HG03108 (cell line): ENCODE measurements around the gene SPESP1.
"Not testable (repeated sequence)": the region's sequence is repeated elsewhere in the genome, so short reads cannot be mapped to it uniquely, and the experiment has no call there.

ENCODE experiments used
- ATAC-seq: cut with Tn5 transposase; IDR thresholded peaks from one replicate; pipeline ENCODE4 v1.9.1; 2021; ENCODE audit warnings: moderate library complexity; ENCODE audit not compliant: unreplicated experiment

Gene SPESP1

DNA sequence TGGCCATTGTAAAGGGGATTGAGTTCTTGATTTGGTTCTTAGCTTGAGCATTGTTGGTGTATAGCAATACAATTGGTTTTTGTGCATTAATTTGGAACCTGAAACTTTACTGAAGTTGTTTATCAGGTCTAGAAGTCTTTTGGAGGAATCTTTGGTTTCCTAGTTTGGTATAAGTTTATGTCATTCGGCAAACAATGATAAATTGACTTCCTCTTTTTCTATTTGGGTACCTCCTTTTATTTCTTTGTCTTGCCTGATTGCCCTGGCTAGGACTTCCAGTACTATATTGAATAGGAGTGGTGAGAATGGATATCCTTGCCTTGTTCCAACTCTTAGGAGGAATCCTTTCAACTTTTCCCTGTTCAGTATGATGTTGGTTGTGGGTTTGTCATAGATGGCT, 32.1 kb downstream of the SPESP1 start:
- no peak for ATAC-seq

- ATAC-seq, result not testable (repeated sequence)
These were observed 33.4 kb downstream of the SPESP1 start for GRCh38 chr15:68963719-68964118.

DNA sequence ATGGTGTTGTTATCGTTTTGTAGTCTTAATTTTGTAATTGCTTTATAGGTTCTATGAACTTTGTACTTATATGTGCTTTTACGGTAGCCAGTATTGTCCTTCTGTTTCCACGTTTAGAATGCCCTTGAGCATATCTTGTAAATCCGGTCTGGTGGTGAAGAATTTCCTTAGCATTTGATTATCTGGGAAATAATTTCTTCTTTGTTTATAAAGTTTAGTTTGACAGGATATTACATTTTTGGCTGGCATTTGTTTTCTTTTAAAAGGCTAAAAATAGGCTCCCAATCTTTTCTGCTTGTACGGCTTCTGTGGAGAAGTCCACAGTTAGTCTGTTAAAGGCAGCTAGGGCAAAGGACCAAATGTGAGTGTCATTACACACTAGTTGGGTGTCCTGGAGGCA, 36.7 kb downstream of the SPESP1 start:
- no peak for ATAC-seq

DNA sequence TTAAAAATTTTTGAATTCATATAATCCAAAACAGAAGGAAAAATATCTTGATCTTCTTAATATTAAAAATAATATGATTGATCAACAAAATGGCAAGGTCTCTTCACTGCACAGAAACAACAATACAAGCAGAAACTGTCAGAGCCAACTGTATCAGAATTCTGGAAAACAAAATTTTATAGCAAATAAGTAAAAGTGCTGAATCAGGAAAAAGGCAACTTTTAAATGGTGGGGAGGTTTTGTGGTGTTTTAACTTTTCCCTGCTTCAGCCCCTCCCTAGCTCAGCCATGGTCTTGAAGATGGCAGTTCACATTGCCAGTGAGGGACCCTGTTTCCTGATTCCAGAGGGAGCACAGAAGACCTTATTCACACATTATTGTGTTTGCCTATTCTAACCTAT, 37.6 kb downstream of the SPESP1 start:
- ATAC-seq, result no peak

DNA sequence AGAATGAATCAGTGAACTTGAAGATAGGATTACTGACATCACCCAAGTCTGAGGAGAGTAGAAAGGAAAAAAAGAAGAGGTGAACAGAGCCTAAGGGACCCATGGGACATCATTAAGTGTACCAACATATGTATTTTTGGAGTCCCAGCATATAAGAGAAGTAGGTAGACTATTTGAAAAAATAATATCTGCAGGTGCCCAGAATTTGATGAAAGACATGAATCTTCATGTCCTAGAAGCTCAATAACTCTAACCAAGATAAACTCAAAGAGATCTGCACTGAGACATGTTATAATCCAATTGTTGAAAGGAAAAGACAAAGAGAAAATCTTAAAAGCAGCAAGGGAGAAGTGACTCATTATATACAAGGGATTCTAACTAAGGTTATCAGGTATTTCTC, 39.0 kb downstream of the SPESP1 start:
- ATAC-seq, result no peak

DNA sequence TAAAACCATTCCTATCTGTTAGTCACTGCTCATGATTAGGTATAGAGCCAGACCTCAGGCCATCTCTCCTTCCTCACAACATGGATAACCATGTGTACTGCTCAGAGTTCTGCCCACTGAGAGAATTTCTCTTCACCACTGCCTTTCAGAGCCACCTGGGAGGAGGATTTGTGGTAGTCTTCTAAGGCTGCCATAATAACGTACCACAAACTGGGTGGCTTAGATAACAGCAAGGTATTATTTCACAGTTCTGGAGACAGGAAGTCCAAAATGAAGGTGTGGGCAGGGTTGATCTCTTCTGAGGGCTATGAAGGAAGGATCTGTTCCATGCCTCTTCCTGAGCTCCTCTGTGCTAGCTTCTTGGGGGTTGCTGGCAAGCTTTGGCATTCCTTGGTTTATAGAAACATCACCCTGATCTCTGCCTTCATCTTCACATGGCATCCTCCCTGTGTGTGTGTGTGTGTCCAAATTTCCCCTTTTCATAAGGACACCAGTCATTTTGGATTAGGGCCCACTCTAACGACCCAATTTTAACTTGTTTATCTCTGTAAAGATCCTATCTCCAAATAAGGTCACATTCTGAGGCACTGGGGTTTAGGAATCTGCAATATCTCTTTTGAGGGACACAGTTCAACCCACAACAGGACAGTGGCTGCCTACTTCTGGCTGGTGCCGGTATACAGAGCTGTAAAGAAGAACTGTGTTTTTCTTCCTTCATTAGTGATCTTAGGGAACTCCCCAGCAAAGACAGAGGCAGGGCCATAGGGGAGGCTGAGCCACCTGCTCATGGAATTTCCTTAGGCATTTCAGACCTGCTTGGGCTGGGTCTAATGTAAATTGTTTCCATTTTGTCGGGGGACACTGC, 42.1 kb downstream of the SPESP1 start:
- ATAC-seq, result no peak

DNA sequence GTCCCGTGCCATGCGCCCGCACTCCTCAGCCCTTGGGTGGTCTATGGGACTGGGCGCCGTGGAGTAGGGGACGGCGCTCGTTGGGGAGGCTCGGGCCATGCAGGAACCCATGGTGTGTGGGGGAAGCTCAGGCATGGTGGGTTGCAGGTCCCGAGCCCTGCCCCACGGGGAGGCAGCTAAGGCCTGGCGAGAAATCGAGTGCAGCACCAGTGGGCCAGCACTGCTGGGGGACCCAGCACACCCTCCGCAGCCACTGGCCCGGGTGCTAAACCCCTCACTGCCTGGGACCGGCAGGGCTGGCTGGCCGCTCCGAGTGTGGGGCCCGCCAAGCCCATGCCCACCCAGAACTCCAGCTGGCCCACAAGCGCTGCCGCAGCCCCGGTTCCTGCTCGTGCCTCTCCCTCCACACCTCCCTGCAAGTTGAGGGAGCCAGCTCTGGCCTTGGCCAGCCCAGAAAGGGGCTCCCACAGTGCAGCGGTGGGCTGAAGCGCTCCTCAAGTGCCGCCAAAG, 45.4 kb downstream of the SPESP1 start:
- ATAC-seq, result not testable (repeated sequence)

DNA sequence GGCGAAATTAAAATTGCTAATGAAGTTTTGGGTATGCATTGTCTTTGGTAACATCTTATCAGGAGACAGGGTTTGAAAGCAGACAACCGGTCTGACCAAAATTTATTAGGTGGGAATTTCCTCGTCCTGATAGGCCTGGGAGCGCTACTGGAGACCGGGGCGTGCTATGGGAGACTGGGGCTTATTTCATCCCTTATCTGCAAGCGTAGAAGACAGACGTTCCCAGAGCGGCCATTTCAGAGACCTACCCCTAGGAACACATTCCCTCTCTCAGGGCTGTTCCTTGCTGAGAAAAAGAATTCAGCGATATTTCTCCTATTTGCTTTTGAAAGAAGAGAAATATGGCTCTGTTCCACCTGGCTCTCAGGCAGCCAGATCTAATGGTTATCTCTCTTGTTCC, 47.1 kb downstream of the SPESP1 start:
- ATAC-seq, result not testable (repeated sequence)

- ATAC-seq, result no peak
These were observed 48.7 kb downstream of the SPESP1 start for GRCh38 chr15:68979006-68979405.

DNA sequence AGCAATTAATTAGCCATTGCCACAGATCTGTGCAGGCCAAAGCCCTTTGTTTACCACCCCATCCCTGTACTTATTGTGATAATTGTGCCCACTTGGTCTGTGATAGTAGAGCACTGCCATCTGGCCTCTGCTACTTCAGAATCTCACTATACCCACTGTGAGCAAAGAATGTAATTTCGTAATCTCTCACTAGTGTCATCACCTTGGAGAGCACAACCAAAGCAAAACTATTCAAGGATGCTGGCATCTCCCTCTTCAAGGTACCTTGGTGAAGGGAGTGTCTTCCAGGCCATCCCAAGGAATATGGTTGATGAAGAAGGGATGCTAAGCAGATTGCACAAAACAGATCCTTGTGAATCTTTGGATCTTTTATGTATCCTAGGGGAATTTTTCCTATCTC, 49.5 kb downstream of the SPESP1 start:
- no peak for ATAC-seq

GRCh38 chr15:68980786-68981185, 50.5 kb downstream of the SPESP1 start:
- ATAC-seq, result no peak

DNA sequence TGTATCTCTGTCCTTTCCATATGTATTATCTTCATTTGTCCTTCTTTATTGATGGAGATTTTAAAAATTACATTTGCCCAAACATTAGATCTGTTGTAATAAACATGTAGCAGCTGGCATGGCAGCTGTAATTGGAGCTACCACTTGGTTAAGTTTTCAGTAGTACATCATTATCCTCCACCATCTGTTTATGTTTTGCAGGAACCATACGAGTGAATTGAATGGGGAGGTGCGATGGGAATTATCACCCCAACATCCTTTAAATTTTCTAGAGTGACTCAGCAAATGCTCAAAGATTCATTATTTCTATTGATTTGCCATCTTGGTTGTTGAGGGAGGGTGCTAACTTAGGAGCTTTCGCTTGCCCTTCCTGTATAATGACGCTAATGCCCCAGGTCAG, 51.6 kb downstream of the SPESP1 start:
- ATAC-seq, result no peak

DNA sequence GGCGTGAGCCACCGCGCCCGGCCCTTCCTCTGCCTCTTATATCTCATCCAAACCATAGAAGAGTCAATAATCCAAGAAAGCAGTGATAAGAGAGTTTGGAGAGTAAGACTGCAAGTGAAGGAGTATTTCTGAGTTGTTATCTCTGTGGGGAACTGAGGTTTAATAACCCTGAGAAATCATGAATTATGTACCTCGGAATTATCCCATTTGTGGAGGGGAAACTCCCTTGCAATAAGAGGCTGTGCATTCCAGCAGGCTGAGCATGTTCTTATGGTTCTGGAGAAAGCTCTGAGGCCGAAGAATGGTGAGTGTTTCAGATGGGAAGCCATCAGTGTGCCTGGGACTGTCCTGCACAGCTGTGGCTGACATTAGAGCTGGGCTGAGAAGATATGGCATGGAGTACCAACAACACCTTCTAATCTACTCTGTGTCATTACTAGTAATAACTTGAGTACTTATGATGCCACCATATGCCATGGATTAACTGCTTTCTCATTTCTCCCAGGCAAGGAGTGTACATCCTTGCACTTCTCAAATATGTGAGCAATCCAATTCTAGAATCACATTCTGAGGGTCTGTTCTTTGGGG, 52.7 kb downstream of the SPESP1 start:
- ATAC-seq, result no peak

GRCh38 chr15:68983961-68984481, 53.7 kb downstream of the SPESP1 start:
- no peak for ATAC-seq

GRCh38 chr15:68984586-68984985, 54.3 kb downstream of the SPESP1 start:
- no peak for ATAC-seq

- ATAC-seq, result no peak
These were observed 55.1 kb downstream of the SPESP1 start for GRCh38 chr15:68985361-68985891.

GRCh38 chr15:68986322-68986721, 56.0 kb downstream of the SPESP1 start:
- ATAC-seq, result no peak

DNA sequence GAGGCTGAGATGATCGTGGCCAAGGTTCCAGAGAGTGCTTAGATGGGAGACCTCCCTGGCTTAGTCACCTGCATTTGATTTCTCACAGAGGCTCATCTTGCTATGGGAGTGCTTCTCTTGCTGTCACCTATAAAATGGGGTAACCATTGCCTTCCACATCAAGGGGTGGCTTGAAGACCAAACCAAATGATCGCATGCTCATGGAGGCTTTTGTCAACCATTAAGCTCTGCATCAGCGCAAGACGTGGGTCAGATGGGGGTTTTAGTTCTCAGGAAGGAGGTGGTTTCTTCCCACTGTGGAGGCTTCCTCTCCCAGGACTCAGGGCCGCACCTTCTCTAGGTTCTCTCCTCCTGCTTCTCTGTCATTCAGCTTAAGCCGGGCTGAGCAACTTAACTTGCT, 56.8 kb downstream of the SPESP1 start:
- no peak for ATAC-seq

DNA sequence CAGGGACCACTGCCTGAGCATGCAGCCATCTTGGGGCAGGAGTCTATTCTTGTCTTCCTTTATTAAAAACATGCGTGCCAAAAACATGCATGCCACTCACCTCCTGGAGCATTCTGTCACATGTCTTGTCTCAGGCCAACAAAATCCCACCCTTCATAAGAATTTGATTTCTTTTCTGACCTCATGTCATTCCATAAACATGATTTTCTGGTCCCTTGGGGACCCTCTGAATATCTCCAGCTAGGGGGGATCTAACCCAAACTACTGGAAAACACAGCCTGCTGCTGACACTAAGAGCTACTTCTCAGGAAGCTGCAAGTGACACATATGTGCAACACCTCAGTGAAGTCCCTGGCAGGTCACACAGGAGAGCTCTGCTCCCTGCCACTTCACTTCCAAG, 57.4 kb downstream of the SPESP1 start:
- ATAC-seq, result no peak

GRCh38 chr15:68989541-68990230, 59.4 kb downstream of the SPESP1 start:
- no peak for ATAC-seq
